Caco-2 (cell line): ENCODE data around the gene RB1. TPM values are rescaled to one million over a fixed set of nuclear protein-coding genes. Genes with fewer than 3 reads are reported as not detected.

ENCODE experiments used
- BruUV-seq: library from RNA; stranded (reverse); fragments of 400-500 nt; replicated peaks from 2 replicates; lab custom pipeline; 2021; lab: Mats Ljungman, UMichigan
- CTCF ChIA-PET: fragments of 300-600 bp; sonication (Branson Sonifier 250); formaldehyde crosslinking; loops from one replicate; lab custom pipeline; 2022; ENCODE audit warnings: antibody characterized with exemption; lab: Charles Lee
- POLR2A ChIA-PET: fragments of 300-600 bp; sonication (Branson Sonifier 250); formaldehyde crosslinking; loops from one replicate; lab custom pipeline; 2022; ENCODE audit warnings: antibody characterized with exemption; lab: Charles Lee
- DNase-seq, 2 experiments: peaks; one replicate each; pipeline versions ENCODE4 v3.0.0 to v3.0.0-alpha.2; 2020 to 2022
- H3K27me3 ChIP-seq: replicated peaks from 2 replicates; pipeline ENCODE4 v1.6.0; 2011; ENCODE audit warnings: low read length; ENCODE audit not compliant: control insufficient read depth, insufficient read depth
- H3K36me3 ChIP-seq: 2 replicates; pipeline ENCODE4 v1.5.1; 2011; ENCODE audit warnings: low read length; ENCODE audit not compliant: control insufficient read depth, insufficient read depth
- H3K4me1 ChIP-seq: fragments of 250-450 bp; sonication (Bioruptor Pico); 2 replicates; pipeline ENCODE4 v1.5.1; 2020; ENCODE audit warnings: mild to moderate bottlenecking
- H3K4me3 ChIP-seq: 2 replicates; pipeline ENCODE4 v1.5.1; 2011; ENCODE audit warnings: low read depth, mild to moderate bottlenecking, control low read depth, low read length
- H3K9me3 ChIP-seq: fragments of 250-450 bp; sonication (Bioruptor Pico); 2 replicates; pipeline ENCODE4 v1.5.1; 2020; ENCODE audit warnings: mild to moderate bottlenecking, moderate library complexity
- H3K27ac Mint-ChIP-seq: one replicate; pipeline ENCODE4 v1.8.0; 2022; ENCODE audit warnings: mixed read lengths; ENCODE audit not compliant: unreplicated experiment
- H3K27me3 Mint-ChIP-seq: one replicate; pipeline ENCODE4 v1.8.0; 2022; ENCODE audit warnings: mixed read lengths; ENCODE audit not compliant: insufficient read depth, unreplicated experiment
- H3K36me3 Mint-ChIP-seq: one replicate; pipeline ENCODE4 v1.8.0; 2022; ENCODE audit warnings: mild to moderate bottlenecking, mixed read lengths; ENCODE audit not compliant: insufficient read depth, unreplicated experiment
- H3K4me1 Mint-ChIP-seq: one replicate; pipeline ENCODE4 v1.8.0; 2022; ENCODE audit warnings: low read depth, mixed read lengths; ENCODE audit not compliant: unreplicated experiment
- H3K4me3 Mint-ChIP-seq: one replicate; pipeline ENCODE4 v1.8.0; 2022; ENCODE audit warnings: mild to moderate bottlenecking, moderate library complexity, mixed read lengths; ENCODE audit not compliant: unreplicated experiment
- H3K9me3 Mint-ChIP-seq: one replicate; pipeline ENCODE4 v1.8.0; 2022; ENCODE audit warnings: mixed read lengths; ENCODE audit not compliant: unreplicated experiment
- CTCF ChIP-seq, 2 experiments: fragments of 200-600 bp in 1 of 2; IDR thresholded peaks; 1 replicate in 1 of 2; 2 replicates in 1 of 2; pipeline versions ENCODE4 v1.5.1 to v1.8.0; 2011 to 2022; ENCODE audit warnings: antibody characterized with exemption in 1 of 2, control low read depth in 1 of 2, inconsistent platforms in 1 of 2, low read depth in 1 of 2, low read length in 1 of 2, mild to moderate bottlenecking in 1 of 2, moderate library complexity in 1 of 2; ENCODE audit not compliant: insufficient read depth in 1 of 2, severe bottlenecking in 1 of 2, unreplicated experiment in 1 of 2
- intact Hi-C: fragments of 100-400 bp; cut with micrococcal nuclease; formaldehyde crosslinking; loops from one replicate; pipeline ENCODE4 v1.10.0; 2022; ENCODE audit not compliant: unreplicated experiment
- total RNA-seq: library from RNA; stranded (reverse); gene quantifications from 2 replicates; pipeline ENCODE4 v1.2.3, GENCODE V29; 2022

The RB1 gene
- total RNA-seq, 1 experiment from 2014 or later: 24.1 TPM

GRCh38 chr13:48320399-48320790, 16.8 kb downstream of the RB1 start:
- Mint-ChIP-seq H3K4me3 (no peak overlapping the region), H3K9me3 (peaks cover 16% of the 10 kb centered on the region), H3K36me3 (peaks cover 17% of the 10 kb centered on the region), H3K4me1 (no peaks in the 10 kb centered on the region), H3K27ac (no peak overlapping the region), H3K27me3 (no peaks in the 10 kb centered on the region)
- intact Hi-C loops: no loop called here
- Histone ChIP-seq H3K27me3 (no peaks in the 10 kb centered on the region), H3K4me1 (no peaks in the 10 kb centered on the region), H3K9me3 (peaks cover 13% of the 10 kb centered on the region), H3K36me3 (peaks cover 5% of the 10 kb centered on the region; the same call in 1 of the 2 replicates), H3K4me3 (no peak overlapping the region)
- POLR2A ChIA-PET: no interaction called here
- CTCF ChIA-PET: interaction anchor here (0.7 kb wide), 1 partner anchor 14 kb away, joined by 4 read pairs; no protein-coding TSS in a partner anchor
- no TSS peak for BruUV-seq
- TF ChIP-seq CTCF (IDR thresholded peaks at IDR 0.05; ENCODE audit: insufficient read depth in 1 of 2, low read depth in 1 of 2, low read length in 1 of 2, severe bottlenecking in 1 of 2, unreplicated experiment in 1 of 2): no peak
- no peak for DNase-seq

GRCh38 chr13:48320891-48321510, 17.4 kb downstream of the RB1 start:
- Mint-ChIP-seq H3K27ac (no peak overlapping the region), H3K36me3 (peaks cover 17% of the 10 kb centered on the region), H3K27me3 (no peaks in the 10 kb centered on the region), H3K9me3 (peaks cover 16% of the 10 kb centered on the region), H3K4me3 (no peak overlapping the region), H3K4me1 (no peaks in the 10 kb centered on the region)
- no peaks in the 10 kb centered on the region for H3K27me3 ChIP-seq
- CTCF ChIA-PET: interaction anchor here (0.7 kb wide), 1 partner anchor 14 kb away, joined by 4 read pairs; no protein-coding TSS in a partner anchor
- no peak overlapping the region for H3K4me3 ChIP-seq
- no peak for TF ChIP-seq CTCF (IDR thresholded peaks at IDR 0.05; ENCODE audit: insufficient read depth in 1 of 2, low read depth in 1 of 2, low read length in 1 of 2, severe bottlenecking in 1 of 2, unreplicated experiment in 1 of 2)
- H3K36me3 ChIP-seq: peaks cover 5% of the 10 kb centered on the region; the same call in 1 of the 2 replicates
- H3K9me3 ChIP-seq: peaks cover 13% of the 10 kb centered on the region
- DNase-seq: no peak
- no TSS peak for BruUV-seq
- POLR2A ChIA-PET: no interaction called here
- no peaks in the 10 kb centered on the region for H3K4me1 ChIP-seq
- intact Hi-C loops: no loop called here

- peaks cover 16% of the 10 kb centered on the region for H3K9me3 Mint-ChIP-seq
- H3K9me3 ChIP-seq: peaks cover 13% of the 10 kb centered on the region
- ChIA-PET POLR2A (no interaction called here), CTCF (no interaction called here)
- no peak overlapping the region for H3K27ac Mint-ChIP-seq
- intact Hi-C loops: no loop called here
- H3K4me1 Mint-ChIP-seq: no peaks in the 10 kb centered on the region
- no peak for TF ChIP-seq CTCF (IDR thresholded peaks at IDR 0.05; ENCODE audit: insufficient read depth in 1 of 2, low read depth in 1 of 2, low read length in 1 of 2, severe bottlenecking in 1 of 2, unreplicated experiment in 1 of 2)
- peaks cover 5% of the 10 kb centered on the region; the same call in 1 of the 2 replicates for H3K36me3 ChIP-seq
- H3K36me3 Mint-ChIP-seq: peaks cover 17% of the 10 kb centered on the region
- H3K27me3 Mint-ChIP-seq: no peaks in the 10 kb centered on the region
- DNase-seq: no peak
- H3K4me3 Mint-ChIP-seq: no peak overlapping the region
- H3K4me3 ChIP-seq: no peak overlapping the region
- no TSS peak for BruUV-seq
- no peaks in the 10 kb centered on the region for H3K4me1 ChIP-seq
- no peaks in the 10 kb centered on the region for H3K27me3 ChIP-seq
Measured at GRCh38 chr13:48322294-48322693, 18.7 kb downstream of the RB1 start.
